Suppressor macrophage treated with lipopolysaccharide for 1 hour (primary cell): ENCODE data around the gene ARHGAP25.
A peak's percentile ranks its signal among the peaks of the same experiment; 100 is the strongest.

Source experiments
- DNase-seq, 3 donors: peaks; one replicate each; pipeline ENCODE4 v3.0.0-alpha.2; 2020 to 2022

ARHGAP25 gene

GRCh38 chr2:68719912-68720311, 14.7 kb upstream of the ARHGAP25 start:
- no peak for DNase-seq

GRCh38 chr2:68720665-68721064, 13.9 kb upstream of the ARHGAP25 start:
- no peak for DNase-seq

- no peak for DNase-seq
Observed at GRCh38 chr2:68721482-68722101, 13.0 kb upstream of the ARHGAP25 start.

GRCh38 chr2:68722712-68723111, 11.9 kb upstream of the ARHGAP25 start:
- no peak for DNase-seq

- no peak for DNase-seq
Observed at GRCh38 chr2:68723181-68723580, 11.4 kb upstream of the ARHGAP25 start.

- no peak for DNase-seq
Observed at GRCh38 chr2:68726100-68726499, 8.5 kb upstream of the ARHGAP25 start.

GRCh38 chr2:68726608-68727367, 7.8 kb upstream of the ARHGAP25 start:
- DNase-seq: no peak

GRCh38 chr2:68727683-68728375, 6.8 kb upstream of the ARHGAP25 start:
- DNase-seq: no peak

GRCh38 chr2:68730828-68731227, 3.8 kb upstream of the ARHGAP25 start:
- DNase-seq: peak in 2 of 3 donors; percentile 71 to 73

- DNase-seq: peak; percentile 67 to 73 (median 72)
Observed at GRCh38 chr2:68732036-68732932, 2.3 kb upstream of the ARHGAP25 start.

- no peak for DNase-seq
Observed at GRCh38 chr2:68733365-68733764, 1.2 kb upstream of the ARHGAP25 start.

GRCh38 chr2:68734176-68734575, 435 bp upstream of the ARHGAP25 start:
- no peak for DNase-seq

- DNase-seq: no peak
Observed at GRCh38 chr2:68736086-68736485, 1.5 kb downstream of the ARHGAP25 start.

- peak; percentile 81 to 90 (median 82) for DNase-seq
Observed at GRCh38 chr2:68737711-68738110, 3.1 kb downstream of the ARHGAP25 start.

- peak; percentile 62 to 82 (median 72) for DNase-seq
Observed at GRCh38 chr2:68738906-68739594, 4.4 kb downstream of the ARHGAP25 start.

- peak; percentile 56 to 73 (median 58) for DNase-seq
Observed at GRCh38 chr2:68739595-68740399, 5.2 kb downstream of the ARHGAP25 start.

- peak in 2 of 3 donors; percentile 54 to 60 for DNase-seq
Observed at GRCh38 chr2:68740400-68740914, 5.8 kb downstream of the ARHGAP25 start.

GRCh38 chr2:68741238-68741637, 6.6 kb downstream of the ARHGAP25 start:
- peak; percentile 60 to 82 (median 71) for DNase-seq

GRCh38 chr2:68741805-68742306, 7.2 kb downstream of the ARHGAP25 start:
- DNase-seq: peak in 2 of 3 donors; percentile 56 to 74

- DNase-seq: peak in 2 of 3 donors; percentile 62 to 67
Observed at GRCh38 chr2:68742626-68743415, 8.2 kb downstream of the ARHGAP25 start.
